Right cardiac atrium (tissue), 5 donors: ENCODE results near the gene CAV3. TPM values are rescaled to one million over a fixed set of nuclear protein-coding genes. Genes with fewer than 3 reads are reported as not detected.

Experiments used
- ATAC-seq, 2 donors: fragments of 200-7000 bp; cut with Tn5 transposase; one replicate each; pipeline versions ENCODE4 v1.8.0 to v1.9.1; 2020; ENCODE audit warnings: moderate library complexity in 2 of 2, mild to moderate bottlenecking in 1 of 2
- DNase-seq, 3 donors: peaks; one replicate each; pipeline ENCODE4 v3.0.0-alpha.2; 2020
- H3K27ac ChIP-seq: one replicate; pipeline ENCODE4 v1.5.1; 2013; ENCODE audit warnings: mild to moderate bottlenecking, low read length, control low read depth, moderate library complexity
- H3K27me3 ChIP-seq: one replicate; pipeline ENCODE4 v1.6.1; 2013; ENCODE audit not compliant: control insufficient read depth, insufficient read depth
- H3K4me1 ChIP-seq: one replicate; pipeline ENCODE4 v1.6.1; 2013; ENCODE audit warnings: low read length; ENCODE audit not compliant: control insufficient read depth, insufficient read depth
- H3K4me3 ChIP-seq: one replicate; pipeline ENCODE4 v1.5.1; 2013; ENCODE audit warnings: low read length, control low read depth
- H3K9me3 ChIP-seq: one replicate; pipeline ENCODE4 v1.6.1; 2013; ENCODE audit warnings: low read length; ENCODE audit not compliant: control insufficient read depth
- WGBS: extraction: QIAGEN DNeasy Blood & Tissue Kit; methylation state at CpG from one replicate; pipeline ENCODE4 v1.1.7; 2013; 5-methylcytosine and 5-hydroxymethylcytosine counted together
- intact Hi-C, 4 donors: fragments of 100-400 bp; cut with DNase I; formaldehyde crosslinking; loops; one replicate each; pipeline versions ENCODE4 v1.11.0 to v1.14.0; 2022 to 2023
- polyA plus RNA-seq: library from polyadenylated mRNA; stranded (reverse); fragments of 200-250 nt; gene quantifications from one replicate; pipeline ENCODE4 v1.2.3, GENCODE V29; 2013
- total RNA-seq, 4 donors: library from RNA; stranded (reverse); fragmentation: NEBNext Ultra II Directional; extraction: Animal tissue kit (Norgen Biotek cat#: 25700); gene quantifications; one replicate each; pipeline ENCODE4 v1.2.1, GENCODE V29; 2021
- donor health status: healthy with polysubstance abuse.
- donor health status: DM: no; HTN: yes; CAD: no.
- donor health status: DM: no; HTN: no; CAD: no.
- donor health status: DM: no; HTN: yes; CAD: no; lungs with severe emphysema.
- donor health status: DM: yes; HTN: yes; CAD: no.

CAV3 gene
- total and polyA plus RNA-seq, 5 donors, result 18.8 to 27.7 (median 23.4) TPM

- intact Hi-C loops, result no loop called here
- WGBS, result 63% methylated on average over 7 of the region's 7 CpGs
Observed at GRCh38 chr3:8746780-8747345, 13.3 kb downstream of the CAV3 start.

GRCh38 chr3:8749316-8749715 lies 15.7 kb downstream of the CAV3 start:
- no peaks in the 10 kb centered on the region for H3K9me3 ChIP-seq
- intact Hi-C loops, result no loop called here
- no peak for DNase-seq
- H3K27me3 ChIP-seq, result no peaks in the 10 kb centered on the region
- H3K4me1 ChIP-seq, result no peaks in the 10 kb centered on the region
- no peak overlapping the region for H3K4me3 ChIP-seq
- ATAC-seq, result no peak
- 62% methylated on average over 3 of the region's 3 CpGs for WGBS
- H3K27ac ChIP-seq, result no peak overlapping the region

More at GRCh38 chr3:8746780-8747345, 13.3 kb downstream of the CAV3 start:
- Histone ChIP-seq H3K4me1 (no peaks in the 10 kb centered on the region), H3K27me3 (no peaks in the 10 kb centered on the region), H3K27ac (no peak overlapping the region), H3K9me3 (no peaks in the 10 kb centered on the region), H3K4me3 (no peak overlapping the region)
- no peak for DNase-seq
- no peak for ATAC-seq

GRCh38 chr3:8752832-8753231 lies 19.2 kb downstream of the CAV3 start:
- no peaks in the 10 kb centered on the region for H3K4me1 ChIP-seq
- no peaks in the 10 kb centered on the region for H3K27me3 ChIP-seq

GRCh38 chr3:8755097-8755496 lies 21.5 kb downstream of the CAV3 start:
- Histone ChIP-seq H3K4me1 (no peaks in the 10 kb centered on the region), H3K27ac (no peak overlapping the region), H3K4me3 (no peak overlapping the region), H3K9me3 (no peaks in the 10 kb centered on the region), H3K27me3 (no peaks in the 10 kb centered on the region)
- no peak for ATAC-seq
- DNase-seq, result no peak
- intact Hi-C loops, result loop anchor here in 1 of 4 donors (10.0 kb wide), 1 partner anchor 80 kb away; no protein-coding TSS in a partner anchor
- 66% methylated on average over 3 of the region's 3 CpGs for WGBS

More at GRCh38 chr3:8752832-8753231, 19.2 kb downstream of the CAV3 start:
- ATAC-seq, result peak in 1 of 2 donors; percentile 48
- H3K9me3 ChIP-seq, result no peaks in the 10 kb centered on the region
- H3K27ac ChIP-seq, result no peak overlapping the region
- intact Hi-C loops, result loop anchor here in 1 of 4 donors (10.0 kb wide), 1 partner anchor 78 kb away; no protein-coding TSS in a partner anchor
- no peak for DNase-seq
- WGBS, result 81% methylated on average over 14 of the region's 14 CpGs
- H3K4me3 ChIP-seq, result no peak overlapping the region

- Histone ChIP-seq H3K4me3 (no peak overlapping the region), H3K27ac (no peak overlapping the region), H3K4me1 (no peaks in the 10 kb centered on the region), H3K9me3 (no peaks in the 10 kb centered on the region), H3K27me3 (no peaks in the 10 kb centered on the region)
- ATAC-seq (no peak), DNase-seq (no peak)
- 74% methylated on average over 6 of the region's 6 CpGs for WGBS
- intact Hi-C loops, result loop anchor here in 1 of 4 donors (10.0 kb wide), 1 partner anchor 81 kb away; no protein-coding TSS in a partner anchor
Observed at GRCh38 chr3:8755564-8756237, 22.1 kb downstream of the CAV3 start.

- ATAC-seq (no peak), DNase-seq (no peak)
- no peak overlapping the region for H3K4me3 ChIP-seq
- H3K4me1 ChIP-seq, result no peaks in the 10 kb centered on the region
- intact Hi-C loops, result loop anchor here in 1 of 4 donors (10.0 kb wide), 1 partner anchor 82 kb away; no protein-coding TSS in a partner anchor
- H3K27me3 ChIP-seq, result no peaks in the 10 kb centered on the region
- WGBS, result 84% methylated on average over 7 of the region's 7 CpGs
- no peaks in the 10 kb centered on the region for H3K9me3 ChIP-seq
- no peak overlapping the region for H3K27ac ChIP-seq
Observed at GRCh38 chr3:8756671-8757070, 23.1 kb downstream of the CAV3 start.

GRCh38 chr3:8757551-8758518 lies 24.2 kb downstream of the CAV3 start:
- intact Hi-C loops, result loop anchor here in 1 of 4 donors (10.0 kb wide), 1 partner anchor 83 kb away; no protein-coding TSS in a partner anchor
- Histone ChIP-seq H3K4me3 (no peak overlapping the region), H3K4me1 (no peaks in the 10 kb centered on the region), H3K27ac (no peak overlapping the region), H3K9me3 (no peaks in the 10 kb centered on the region), H3K27me3 (no peaks in the 10 kb centered on the region)
- ATAC-seq (no peak), DNase-seq (no peak)
- WGBS, result 79% methylated on average over 24 of the region's 24 CpGs

GRCh38 chr3:8759038-8759707 lies 25.6 kb downstream of the CAV3 start:
- DNase-seq (no peak), ATAC-seq (no peak)
- Histone ChIP-seq H3K4me1 (no peaks in the 10 kb centered on the region), H3K4me3 (no peak overlapping the region), H3K27me3 (no peaks in the 10 kb centered on the region), H3K27ac (no peak overlapping the region), H3K9me3 (no peaks in the 10 kb centered on the region)
- 86% methylated on average over 7 of the region's 7 CpGs for WGBS
- intact Hi-C loops, result loop anchor here in 1 of 4 donors (10.0 kb wide), 1 partner anchor 84 kb away; no protein-coding TSS in a partner anchor

GRCh38 chr3:8760091-8760490 lies 26.5 kb downstream of the CAV3 start:
- no peak for DNase-seq
- no peak for ATAC-seq
- no peak overlapping the region for H3K4me3 ChIP-seq
- no peaks in the 10 kb centered on the region for H3K4me1 ChIP-seq
- intact Hi-C loops, result no loop called here
- H3K27me3 ChIP-seq, result no peaks in the 10 kb centered on the region
- WGBS, result 84% methylated on average over 5 of the region's 5 CpGs
- H3K9me3 ChIP-seq, result no peaks in the 10 kb centered on the region
- no peak overlapping the region for H3K27ac ChIP-seq

- H3K9me3 ChIP-seq, result no peaks in the 10 kb centered on the region
- no peak overlapping the region for H3K27ac ChIP-seq
- ATAC-seq (no peak), DNase-seq (no peak)
- 84% methylated on average over 5 of the region's 5 CpGs for WGBS
- no peaks in the 10 kb centered on the region for H3K4me1 ChIP-seq
- no peak overlapping the region for H3K4me3 ChIP-seq
- no peaks in the 10 kb centered on the region for H3K27me3 ChIP-seq
- intact Hi-C loops, result no loop called here
Observed at GRCh38 chr3:8760506-8760905, 26.9 kb downstream of the CAV3 start.
